ENCODE results near the gene VEGFC.

The VEGFC gene

GRCh38 chr4:176761872-176762271, 30.9 kb downstream of the VEGFC start:
- no peak for DNase-seq (ENCODE audit: low spot score)

GRCh38 chr4:176760471-176760870, 32.3 kb downstream of the VEGFC start:
- no peak for DNase-seq (ENCODE audit: low spot score)

- DNase-seq (ENCODE audit: low spot score) = no peak
Measured at GRCh38 chr4:176758731-176759130, 34.0 kb downstream of the VEGFC start.

GRCh38 chr4:176758323-176758722, 34.4 kb downstream of the VEGFC start:
- DNase-seq (ENCODE audit: low spot score) = no peak

- peak; percentile 56 for DNase-seq (ENCODE audit: low spot score)
Measured at GRCh38 chr4:176755613-176756012, 37.1 kb downstream of the VEGFC start.

GRCh38 chr4:176755001-176755400, 37.7 kb downstream of the VEGFC start:
- no peak for DNase-seq (ENCODE audit: low spot score)

GRCh38 chr4:176753049-176753448, 39.7 kb downstream of the VEGFC start:
- peak; percentile 33 for DNase-seq (ENCODE audit: low spot score)

GRCh38 chr4:176752191-176752749, 40.5 kb downstream of the VEGFC start:
- no peak for DNase-seq (ENCODE audit: low spot score)

GRCh38 chr4:176751061-176751460, 41.7 kb downstream of the VEGFC start:
- DNase-seq (ENCODE audit: low spot score) = no peak

- no peak for DNase-seq (ENCODE audit: low spot score)
Measured at GRCh38 chr4:176746846-176747245, 45.9 kb downstream of the VEGFC start.

- DNase-seq (ENCODE audit: low spot score) = no peak
Measured at GRCh38 chr4:176745902-176746301, 46.8 kb downstream of the VEGFC start.

GRCh38 chr4:176744091-176744490, 48.6 kb downstream of the VEGFC start:
- no peak for DNase-seq (ENCODE audit: low spot score)

GRCh38 chr4:176742211-176742610, 50.5 kb downstream of the VEGFC start:
- DNase-seq (ENCODE audit: low spot score) = no peak

GRCh38 chr4:176741253-176741652, 51.5 kb downstream of the VEGFC start:
- no peak for DNase-seq (ENCODE audit: low spot score)

GRCh38 chr4:176735300-176735699, 57.4 kb downstream of the VEGFC start:
- DNase-seq (ENCODE audit: low spot score) = peak; percentile 30

- DNase-seq (ENCODE audit: low spot score) = no peak
Measured at GRCh38 chr4:176734461-176734860, 58.3 kb downstream of the VEGFC start.

GRCh38 chr4:176729489-176729888, 63.2 kb downstream of the VEGFC start:
- no peak for DNase-seq (ENCODE audit: low spot score)

GRCh38 chr4:176726803-176727202, 65.9 kb downstream of the VEGFC start:
- no peak for DNase-seq (ENCODE audit: low spot score)

- no peak for DNase-seq (ENCODE audit: low spot score)
Measured at GRCh38 chr4:176721459-176721858, 71.3 kb downstream of the VEGFC start.

- no peak for DNase-seq (ENCODE audit: low spot score)
Measured at GRCh38 chr4:176718881-176719280, 73.8 kb downstream of the VEGFC start.

GRCh38 chr4:176717237-176717636, 75.5 kb downstream of the VEGFC start:
- DNase-seq (ENCODE audit: low spot score) = no peak

- no peak for DNase-seq (ENCODE audit: low spot score)
Measured at GRCh38 chr4:176709417-176709816, 83.3 kb downstream of the VEGFC start.

- DNase-seq (ENCODE audit: low spot score) = no peak
Measured at GRCh38 chr4:176708771-176709311, 83.9 kb downstream of the VEGFC start.

- no peak for DNase-seq (ENCODE audit: low spot score)
Measured at GRCh38 chr4:176690716-176691115, 102.0 kb downstream of the VEGFC start.
